ENCODE results near the gene MOB2.
"Not testable (repeated sequence)": the region's sequence is repeated elsewhere in the genome, so short reads cannot be mapped to it uniquely, and the experiment has no call there.

The MOB2 gene

GRCh38 chr11:1438261-1438966 lies 48.2 kb downstream of the MOB2 start:
- no peak for DNase-seq

GRCh38 chr11:1437500-1437899 lies 49.1 kb downstream of the MOB2 start:
- DNase-seq: no peak

GRCh38 chr11:1436468-1437039 lies 50.0 kb downstream of the MOB2 start:
- no peak for DNase-seq

- DNase-seq: no peak
Observed at GRCh38 chr11:1435820-1436467, 50.6 kb downstream of the MOB2 start.

GRCh38 chr11:1435479-1435819 lies 51.1 kb downstream of the MOB2 start:
- DNase-seq: not testable (repeated sequence)

- no peak for DNase-seq
Observed at GRCh38 chr11:1433977-1434640, 52.5 kb downstream of the MOB2 start.

- no peak for DNase-seq
Observed at GRCh38 chr11:1433568-1433967, 53.0 kb downstream of the MOB2 start.

- no peak for DNase-seq
Observed at GRCh38 chr11:1428762-1429316, 57.7 kb downstream of the MOB2 start.

GRCh38 chr11:1425439-1425838 lies 61.1 kb downstream of the MOB2 start:
- DNase-seq: no peak

GRCh38 chr11:1425006-1425405 lies 61.6 kb downstream of the MOB2 start:
- DNase-seq: no peak

GRCh38 chr11:1423406-1423805 lies 63.2 kb downstream of the MOB2 start:
- DNase-seq: not testable (repeated sequence)

- DNase-seq: no peak
Observed at GRCh38 chr11:1422981-1423380, 63.6 kb downstream of the MOB2 start.

- no peak for DNase-seq
Observed at GRCh38 chr11:1422481-1422880, 64.1 kb downstream of the MOB2 start.

GRCh38 chr11:1421291-1421690 lies 65.3 kb downstream of the MOB2 start:
- no peak for DNase-seq

- no peak for DNase-seq
Observed at GRCh38 chr11:1419811-1420210, 66.8 kb downstream of the MOB2 start.
